T-helper 17 cell (primary cell): Measurements from ENCODE around the gene FBXO8. TPM values are rescaled to one million over a fixed set of nuclear protein-coding genes. Genes with fewer than 3 reads are reported as not detected.

Source experiments
- ATAC-seq: fragments of 150-1000 bp; cut with Tn5 transposase; 2 replicates; pipeline ENCODE4 v1.10.0; 2021; ENCODE audit warnings: mild to moderate bottlenecking, moderate library complexity
- DNase-seq, 3 donors: peaks; one replicate each; pipeline versions ENCODE4 v3.0.0 to v3.0.0-alpha.2; 2020 to 2021
- H3K9me3 ChIP-seq: one replicate; pipeline ENCODE4 v1.7.0; 2013; ENCODE audit warnings: low read length, mild to moderate bottlenecking; ENCODE audit not compliant: control insufficient read depth, poor library complexity, severe bottlenecking
- H3K27ac Mint-ChIP-seq: one replicate; pipeline ENCODE4 v1.8.0; 2022; ENCODE audit warnings: mild to moderate bottlenecking, moderate library complexity, mixed read lengths
- H3K27me3 Mint-ChIP-seq: one replicate; pipeline ENCODE4 v1.8.0; 2022; ENCODE audit warnings: mixed read lengths
- H3K36me3 Mint-ChIP-seq: one replicate; pipeline ENCODE4 v1.8.0; 2022; ENCODE audit warnings: low read depth, mixed read lengths
- H3K4me1 Mint-ChIP-seq: one replicate; pipeline ENCODE4 v1.8.0; 2022; ENCODE audit warnings: mild to moderate bottlenecking, mixed read lengths
- H3K4me3 Mint-ChIP-seq: one replicate; pipeline ENCODE4 v1.8.0; 2022; ENCODE audit warnings: mild to moderate bottlenecking, moderate library complexity, mixed read lengths
- total RNA-seq, 4 donors: library from RNA in 2 of 4; stranded (reverse) in 2 of 4; gene quantifications; one replicate each; pipeline ENCODE4 v1.2.3 and lab custom pipeline; 2022 to 2026

The FBXO8 gene
- total RNA-seq, 2 donors from 2014 or later = 13.9 to 20.0 TPM

GRCh38 chr4:174255374-174255773, 28.1 kb downstream of the FBXO8 start:
- H3K36me3 Mint-ChIP-seq = peaks cover 2% of the 10 kb centered on the region
- ATAC-seq = no peak
- no peaks in the 10 kb centered on the region for H3K9me3 ChIP-seq
- H3K4me3 Mint-ChIP-seq = no peak overlapping the region
- DNase-seq = no peak
- peaks cover 7% of the 10 kb centered on the region for H3K4me1 Mint-ChIP-seq
- no peak overlapping the region for H3K27ac Mint-ChIP-seq
- no peaks in the 10 kb centered on the region for H3K27me3 Mint-ChIP-seq

DNA sequence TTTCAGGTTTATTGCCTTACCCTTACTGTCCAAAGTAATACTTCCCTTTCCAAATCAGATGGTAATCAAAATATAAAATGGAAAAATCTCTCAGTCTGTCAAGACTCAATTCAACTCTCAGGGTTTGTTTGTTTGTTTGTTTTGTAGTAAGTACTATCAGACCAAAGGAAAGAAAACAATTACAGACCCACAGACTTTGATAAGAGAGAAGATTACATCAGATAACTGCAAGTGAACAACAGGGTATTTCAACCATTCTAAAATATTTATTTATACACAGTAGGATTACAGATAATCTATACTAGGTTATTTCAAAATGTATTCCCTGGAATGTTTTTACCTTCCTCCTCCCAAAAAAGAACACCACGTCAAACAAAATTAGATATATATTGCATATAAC, 28.9 kb downstream of the FBXO8 start:
- no peak overlapping the region for H3K4me3 Mint-ChIP-seq
- H3K9me3 ChIP-seq = no peaks in the 10 kb centered on the region
- no peak overlapping the region for H3K27ac Mint-ChIP-seq
- no peaks in the 10 kb centered on the region for H3K27me3 Mint-ChIP-seq
- H3K4me1 Mint-ChIP-seq = peaks cover 8% of the 10 kb centered on the region
- ATAC-seq (no peak), DNase-seq (no peak)
- peaks cover 3% of the 10 kb centered on the region for H3K36me3 Mint-ChIP-seq

DNA sequence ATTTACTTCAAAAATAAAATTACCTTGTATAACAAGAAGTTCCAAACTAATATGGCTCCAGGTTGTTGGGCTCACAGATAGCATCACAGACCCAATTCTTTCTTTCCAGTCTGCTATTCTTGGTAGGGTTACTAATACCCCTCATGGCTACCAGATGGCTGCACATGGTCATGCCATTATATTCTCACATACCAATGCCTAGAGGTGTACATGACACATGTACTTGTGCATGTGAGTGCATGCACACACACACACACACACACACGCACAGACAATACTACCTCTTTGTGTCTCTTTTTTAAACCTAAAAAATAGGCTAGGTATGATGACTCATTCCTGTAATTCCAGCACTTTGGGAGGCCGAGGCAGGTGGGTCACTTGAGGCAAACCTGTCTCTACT, 31.1 kb downstream of the FBXO8 start:
- H3K27me3 Mint-ChIP-seq = no peaks in the 10 kb centered on the region
- H3K9me3 ChIP-seq = no peaks in the 10 kb centered on the region
- DNase-seq (no peak), ATAC-seq (no peak)
- no peak overlapping the region for H3K27ac Mint-ChIP-seq
- no peak overlapping the region for H3K4me3 Mint-ChIP-seq
- H3K4me1 Mint-ChIP-seq = peaks cover 9% of the 10 kb centered on the region
- H3K36me3 Mint-ChIP-seq = peaks cover 4% of the 10 kb centered on the region

- Mint-ChIP-seq H3K4me3 (no peak overlapping the region), H3K27me3 (no peaks in the 10 kb centered on the region), H3K4me1 (peaks cover 10% of the 10 kb centered on the region), H3K36me3 (peaks cover 9% of the 10 kb centered on the region), H3K27ac (no peak overlapping the region)
- ATAC-seq = no peak
- no peak for DNase-seq
- H3K9me3 ChIP-seq = no peaks in the 10 kb centered on the region
Observed at GRCh38 chr4:174248407-174248806, 35.1 kb downstream of the FBXO8 start.

- Mint-ChIP-seq H3K36me3 (peaks cover 9% of the 10 kb centered on the region), H3K4me3 (no peak overlapping the region), H3K27me3 (no peaks in the 10 kb centered on the region), H3K4me1 (peaks cover 8% of the 10 kb centered on the region), H3K27ac (peak overlapping the region; percentile 64)
- no peaks in the 10 kb centered on the region for H3K9me3 ChIP-seq
- ATAC-seq (no peak), DNase-seq (no peak)
Observed at GRCh38 chr4:174245714-174246113, 37.8 kb downstream of the FBXO8 start.

GRCh38 chr4:174244441-174244840, 39.0 kb downstream of the FBXO8 start:
- Mint-ChIP-seq H3K4me1 (peaks cover 6% of the 10 kb centered on the region), H3K4me3 (no peak overlapping the region)
- ATAC-seq = no peak

DNA sequence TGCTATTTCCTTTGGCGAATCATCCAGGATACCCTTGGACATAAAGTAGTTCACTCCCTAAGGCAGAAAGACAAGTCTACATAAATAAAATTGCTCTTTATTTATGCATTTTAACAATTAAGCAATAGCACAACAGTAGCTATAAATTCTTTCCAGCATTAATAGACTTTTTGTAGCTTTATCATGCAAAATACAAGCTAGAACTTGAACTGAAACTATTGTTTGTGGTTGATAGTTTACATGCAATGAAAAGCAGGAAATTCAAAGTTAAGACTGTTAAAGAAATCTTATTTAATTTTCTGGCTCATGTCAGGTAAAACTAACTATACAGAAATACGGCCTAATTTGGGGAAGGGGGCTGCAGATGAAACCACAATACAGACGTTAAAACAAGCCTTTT, 42.3 kb downstream of the FBXO8 start:
- H3K9me3 ChIP-seq = no peaks in the 10 kb centered on the region
- H3K36me3 Mint-ChIP-seq = peaks cover 9% of the 10 kb centered on the region
- H3K27ac Mint-ChIP-seq = no peak overlapping the region
- ATAC-seq = no peak
- H3K27me3 Mint-ChIP-seq = no peaks in the 10 kb centered on the region
- no peak overlapping the region for H3K4me3 Mint-ChIP-seq
- peaks cover 2% of the 10 kb centered on the region for H3K4me1 Mint-ChIP-seq
- no peak for DNase-seq

More at GRCh38 chr4:174244441-174244840, 39.0 kb downstream of the FBXO8 start:
- DNase-seq = no peak
- Mint-ChIP-seq H3K27ac (no peak overlapping the region), H3K27me3 (no peaks in the 10 kb centered on the region), H3K36me3 (peaks cover 7% of the 10 kb centered on the region)
- H3K9me3 ChIP-seq = no peaks in the 10 kb centered on the region

DNA sequence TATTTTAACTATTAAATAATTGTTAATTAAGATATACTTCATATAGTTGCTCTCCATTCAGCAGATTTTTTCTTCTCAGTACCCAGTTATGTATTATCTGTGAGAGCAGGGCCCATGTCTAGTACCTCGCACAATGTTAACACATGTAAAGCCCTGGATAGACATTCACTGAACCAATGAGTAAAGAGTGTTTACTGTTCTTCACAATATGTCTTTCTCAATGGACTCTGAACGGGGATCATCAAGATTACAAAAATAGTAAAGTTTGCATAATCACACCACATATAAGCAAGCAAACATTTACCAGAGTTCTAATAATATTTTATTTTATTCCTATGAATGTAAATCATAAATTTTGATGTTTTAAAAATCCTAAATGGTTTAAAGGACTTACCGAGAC, 47.1 kb downstream of the FBXO8 start:
- Mint-ChIP-seq H3K4me1 (no peaks in the 10 kb centered on the region), H3K27ac (no peak overlapping the region), H3K36me3 (peaks cover 11% of the 10 kb centered on the region), H3K27me3 (no peaks in the 10 kb centered on the region), H3K4me3 (no peak overlapping the region)
- H3K9me3 ChIP-seq = no peaks in the 10 kb centered on the region
- DNase-seq (no peak), ATAC-seq (no peak)

- DNase-seq (no peak), ATAC-seq (no peak)
- peaks cover 18% of the 10 kb centered on the region for H3K27me3 Mint-ChIP-seq
- H3K27ac Mint-ChIP-seq = no peak overlapping the region
- peaks cover 8% of the 10 kb centered on the region for H3K36me3 Mint-ChIP-seq
- H3K4me1 Mint-ChIP-seq = no peaks in the 10 kb centered on the region
- no peaks in the 10 kb centered on the region for H3K9me3 ChIP-seq
- H3K4me3 Mint-ChIP-seq = no peak overlapping the region
Observed at GRCh38 chr4:174230680-174231079, 52.8 kb downstream of the FBXO8 start.

DNA sequence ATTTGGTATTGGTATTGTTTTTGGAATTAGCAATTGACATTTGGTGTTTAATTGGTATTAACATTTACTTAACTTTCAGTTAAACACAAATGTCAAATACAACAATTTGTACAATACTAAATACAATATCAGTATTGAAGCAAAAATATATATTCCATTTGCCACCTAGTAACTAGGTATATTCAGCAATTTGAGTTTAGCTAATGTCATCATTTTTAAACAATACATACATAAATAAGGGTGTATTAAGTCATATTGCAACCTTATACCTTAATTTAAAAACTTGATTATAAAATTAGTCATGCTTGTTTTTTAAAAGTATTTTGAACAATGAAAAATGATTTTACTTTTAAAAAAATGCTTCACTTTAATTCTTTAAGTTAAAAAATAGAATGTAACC, 53.3 kb downstream of the FBXO8 start:
- Mint-ChIP-seq H3K4me1 (no peaks in the 10 kb centered on the region), H3K4me3 (no peak overlapping the region), H3K27ac (no peak overlapping the region), H3K27me3 (peaks cover 24% of the 10 kb centered on the region), H3K36me3 (peaks cover 5% of the 10 kb centered on the region)
- ATAC-seq (no peak), DNase-seq (no peak)
- H3K9me3 ChIP-seq = no peaks in the 10 kb centered on the region

GRCh38 chr4:174228988-174229387, 54.5 kb downstream of the FBXO8 start:
- H3K36me3 Mint-ChIP-seq = peaks cover 4% of the 10 kb centered on the region
- no peak overlapping the region for H3K4me3 Mint-ChIP-seq

GRCh38 chr4:174225349-174226049, 58.0 kb downstream of the FBXO8 start:
- Mint-ChIP-seq H3K36me3 (no peaks in the 10 kb centered on the region), H3K27ac (no peak overlapping the region), H3K4me1 (peaks cover 4% of the 10 kb centered on the region), H3K27me3 (peaks cover 35% of the 10 kb centered on the region), H3K4me3 (no peak overlapping the region)
- DNase-seq (no peak), ATAC-seq (no peak)
- no peaks in the 10 kb centered on the region for H3K9me3 ChIP-seq

More at GRCh38 chr4:174228988-174229387, 54.5 kb downstream of the FBXO8 start:
- ATAC-seq (no peak), DNase-seq (no peak)
- peaks cover 25% of the 10 kb centered on the region for H3K27me3 Mint-ChIP-seq
- H3K27ac Mint-ChIP-seq = no peak overlapping the region
- H3K4me1 Mint-ChIP-seq = no peaks in the 10 kb centered on the region
- H3K9me3 ChIP-seq = no peaks in the 10 kb centered on the region

- Mint-ChIP-seq H3K27ac (no peak overlapping the region), H3K27me3 (peaks cover 35% of the 10 kb centered on the region), H3K4me1 (peaks cover 4% of the 10 kb centered on the region), H3K36me3 (no peaks in the 10 kb centered on the region), H3K4me3 (no peak overlapping the region)
- ATAC-seq = no peak
- no peak for DNase-seq
- H3K9me3 ChIP-seq = no peaks in the 10 kb centered on the region
Observed at GRCh38 chr4:174224550-174224949, 58.9 kb downstream of the FBXO8 start.

GRCh38 chr4:174222266-174222872, 61.1 kb downstream of the FBXO8 start:
- H3K36me3 Mint-ChIP-seq = no peaks in the 10 kb centered on the region
- no peaks in the 10 kb centered on the region for H3K9me3 ChIP-seq
- peak; percentile 66 for ATAC-seq
- peaks cover 50% of the 10 kb centered on the region for H3K27me3 Mint-ChIP-seq
- H3K4me1 Mint-ChIP-seq = peaks cover 12% of the 10 kb centered on the region
- no peak overlapping the region for H3K27ac Mint-ChIP-seq
- H3K4me3 Mint-ChIP-seq = no peak overlapping the region
- no peak for DNase-seq
